HepG2 (cell line): ENCODE data around the gene SERPINB1. TPM values are rescaled to one million over a fixed set of nuclear protein-coding genes. Genes with fewer than 3 reads are reported as not detected.

Source experiments
- CHCHD3 ChIP-seq: sonication (generic); formaldehyde crosslinking; IDR thresholded peaks from 2 replicates; pipeline ENCODE4 v1.8.0; 2022; ENCODE audit warnings: mild to moderate bottlenecking, missing genetic modification reagents, moderate library complexity
- HMG20A ChIP-seq: IDR thresholded peaks from 2 replicates; pipeline ENCODE4 v1.6.1; 2016; ENCODE audit warnings: borderline replicate concordance
- HNRNPUL1 ChIP-seq: fragments of 200-400 bp; formaldehyde crosslinking; IDR thresholded peaks from 2 replicates; pipeline ENCODE4 v1.6.1; 2017; ENCODE audit warnings: low read depth, mild to moderate bottlenecking, low read length, moderate library complexity
- KLF11 ChIP-seq: IDR thresholded peaks from 2 replicates; pipeline ENCODE4 v1.6.1; 2016; ENCODE audit warnings: missing compliant biosample characterization
- KLF6 ChIP-seq: IDR thresholded peaks from 2 replicates; pipeline ENCODE4 v1.8.0; 2016; ENCODE audit warnings: missing biosample characterization, missing genetic modification reagents
- MEIS2 ChIP-seq: sonication (generic); formaldehyde crosslinking; IDR thresholded peaks from 2 replicates; pipeline ENCODE4 v1.9.0; 2021; ENCODE audit warnings: mild to moderate bottlenecking, missing genetic modification reagents
- PLRG1 ChIP-seq: fragments of 450-650 bp; conservative IDR thresholded peaks from 2 replicates; pipeline ENCODE4 v1.6.1; 2016
- RARA ChIP-seq: IDR thresholded peaks from 2 replicates; pipeline ENCODE4 v1.6.1; 2016; ENCODE audit warnings: missing genetic modification reagents, missing compliant biosample characterization
- RELA ChIP-seq: sonication (generic); formaldehyde crosslinking; IDR thresholded peaks from 2 replicates; pipeline ENCODE4 v1.4.0; 2020; ENCODE audit warnings: missing genetic modification reagents
- TEAD3 ChIP-seq: optimal IDR thresholded peaks from 2 replicates; pipeline ENCODE3; 2016; ENCODE audit warnings: borderline replicate concordance
- ZEB1 ChIP-seq: IDR thresholded peaks from 2 replicates; pipeline ENCODE4 v1.6.1; 2012; ENCODE audit warnings: mild to moderate bottlenecking, low read depth, inconsistent platforms; ENCODE audit not compliant: insufficient replicate concordance
- ZFP1 ChIP-seq: IDR thresholded peaks from 2 replicates; pipeline ENCODE4 v1.6.1; 2016
- ZNF343 ChIP-seq: sonication (generic); formaldehyde crosslinking; IDR thresholded peaks from 2 replicates; pipeline ENCODE4 v1.4.0; 2020; ENCODE audit warnings: mild to moderate bottlenecking, missing genetic modification reagents
- ZNF547 ChIP-seq: sonication (generic); formaldehyde crosslinking; IDR thresholded peaks from 2 replicates; pipeline ENCODE4 v1.5.1; 2020; ENCODE audit warnings: mild to moderate bottlenecking, missing genetic modification reagents
- ZNF562 ChIP-seq: sonication (generic); formaldehyde crosslinking; IDR thresholded peaks from 2 replicates; pipeline ENCODE4 v1.8.0; 2022; ENCODE audit warnings: missing genetic modification reagents, borderline replicate concordance
- ZNF75D ChIP-seq: sonication (generic); formaldehyde crosslinking; IDR thresholded peaks from 2 replicates; pipeline ENCODE4 v1.8.1; 2023; ENCODE audit warnings: missing genetic modification reagents, mild to moderate bottlenecking, borderline replicate concordance
- ZNF790 ChIP-seq: sonication (generic); formaldehyde crosslinking; IDR thresholded peaks from 2 replicates; pipeline ENCODE4 v1.8.0; 2022; ENCODE audit warnings: missing genetic modification reagents, mild to moderate bottlenecking, borderline replicate concordance
- polyA plus RNA-seq, 8 experiments: library from polyadenylated mRNA; depleted of rRNA in 3 of 8; stranded (reverse) in 7 of 8; unstranded in 1 of 8; fragments of >200 nt; fragmentation: Illumina TruSeq in 4 of 8; extraction: Trizol in 4 of 8; gene quantifications; 2 replicates each; pipeline versions ENCODE4 v1.2.1 to v1.2.3, GENCODE V29; 2011 to 2016; ENCODE audit warnings: low read depth in 4 of 8, missing spikeins in 1 of 8, mixed read lengths in 1 of 8; ENCODE audit not compliant: insufficient read depth in 1 of 8
- total RNA-seq, 5 experiments: library from RNA; depleted of rRNA; stranded (reverse); fragments of >200 nt; fragmentation: Illumina TruSeq; extraction: Trizol; gene quantifications; 2 replicates each; pipeline ENCODE4 v1.2.3, GENCODE V29; 2016; ENCODE audit warnings: low read depth in 1 of 5
- TF ChIP-seq, protein P1 (sequence below): sonication (generic); formaldehyde crosslinking; IDR thresholded peaks from 2 replicates; pipeline ENCODE4 v1.5.0; 2020; ENCODE audit warnings: mild to moderate bottlenecking, low read depth, missing genetic modification reagents, borderline replicate concordance
- TF ChIP-seq, protein P2 (sequence below): sonication (generic); formaldehyde crosslinking; IDR thresholded peaks from 2 replicates; pipeline ENCODE4 v1.8.0; 2022; ENCODE audit warnings: mild to moderate bottlenecking, missing genetic modification reagents, moderate library complexity
- TF ChIP-seq, protein P3 (sequence below): IDR thresholded peaks from 2 replicates; pipeline ENCODE4 v1.6.1; 2012; ENCODE audit warnings: low read depth, low read length, improper control_type of control experiment
- TF ChIP-seq, protein P4 (sequence below): sonication (generic); formaldehyde crosslinking; IDR thresholded peaks from 2 replicates; pipeline ENCODE4 v1.4.0; 2020; ENCODE audit warnings: missing genetic modification reagents

Gene SERPINB1
- total and polyA plus RNA-seq, 2 of the 13 experiments (the other 11 are each of a cell fraction or from before 2014, with no cell fraction given), result 41.4 to 60.5 TPM

DNA sequence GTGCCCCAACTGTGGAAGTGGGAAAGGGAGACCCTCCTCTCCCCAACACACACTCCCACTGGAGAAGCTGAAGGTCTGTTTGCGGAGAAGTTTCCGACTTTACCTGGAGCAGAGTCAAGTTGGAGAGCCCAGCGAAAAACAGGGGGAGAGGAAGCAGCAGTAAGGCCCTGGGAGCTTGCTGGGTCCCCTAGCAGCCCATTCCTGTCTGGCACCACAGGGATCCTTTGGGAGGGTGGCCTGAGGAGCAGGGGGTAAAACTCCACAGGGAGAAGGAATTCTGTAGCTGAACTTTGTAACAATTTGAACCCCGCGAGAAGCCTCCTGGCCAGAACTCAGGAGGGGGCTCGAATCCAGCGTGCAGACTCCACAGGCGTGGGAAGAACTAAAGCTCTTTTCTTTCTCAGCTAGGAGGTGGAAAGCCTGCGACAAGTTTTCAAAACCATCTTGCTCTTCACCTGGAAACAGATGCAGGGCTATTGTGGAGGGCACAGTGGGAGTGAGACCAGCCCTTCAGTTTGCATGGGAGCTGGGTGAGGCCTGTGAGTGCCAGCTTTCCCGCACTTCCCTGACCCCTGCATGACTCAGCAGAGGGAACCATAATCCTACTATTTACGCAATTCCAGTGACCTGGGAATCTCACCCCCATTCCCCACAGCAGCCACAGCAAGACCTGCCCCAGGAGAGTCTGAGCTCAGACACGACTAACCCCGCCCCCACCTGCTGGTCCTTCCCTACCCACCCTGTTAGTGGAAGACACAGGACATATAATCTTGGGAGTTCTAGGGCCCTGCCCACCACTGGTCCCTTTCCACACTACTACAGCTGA, 35.6 kb upstream of the SERPINB1 start (continued):
- no peak for TF ChIP-seq KLF6 (CRISPR knock-in tag)
- TF ChIP-seq RELA (CRISPR knock-in tag), result no peak
- TF ChIP-seq ZNF343 (CRISPR knock-in tag), result no peak
- no peak for TF ChIP-seq ZNF547 (CRISPR knock-in tag)
- no peak for TF ChIP-seq HNRNPUL1
- TF ChIP-seq, protein P1, sequence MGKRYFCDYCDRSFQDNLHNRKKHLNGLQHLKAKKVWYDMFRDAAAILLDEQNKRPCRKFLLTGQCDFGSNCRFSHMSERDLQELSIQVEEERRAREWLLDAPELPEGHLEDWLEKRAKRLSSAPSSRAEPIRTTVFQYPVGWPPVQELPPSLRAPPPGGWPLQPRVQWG (CRISPR knock-in tag), result no peak
- TF ChIP-seq, protein P2, sequence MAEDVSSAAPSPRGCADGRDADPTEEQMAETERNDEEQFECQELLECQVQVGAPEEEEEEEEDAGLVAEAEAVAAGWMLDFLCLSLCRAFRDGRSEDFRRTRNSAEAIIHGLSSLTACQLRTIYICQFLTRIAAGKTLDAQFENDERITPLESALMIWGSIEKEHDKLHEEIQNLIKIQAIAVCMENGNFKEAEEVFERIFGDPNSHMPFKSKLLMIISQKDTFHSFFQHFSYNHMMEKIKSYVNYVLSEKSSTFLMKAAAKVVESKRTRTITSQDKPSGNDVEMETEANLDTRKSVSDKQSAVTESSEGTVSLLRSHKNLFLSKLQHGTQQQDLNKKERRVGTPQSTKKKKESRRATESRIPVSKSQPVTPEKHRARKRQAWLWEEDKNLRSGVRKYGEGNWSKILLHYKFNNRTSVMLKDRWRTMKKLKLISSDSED (CRISPR knock-in tag), result no peak
- peak; percentile 75 for TF ChIP-seq TEAD3 (CRISPR knock-in tag)
- peak; percentile 73; the same call in 1 of the 2 replicates for TF ChIP-seq HMG20A (CRISPR knock-in tag)
- TF ChIP-seq, protein P3, sequence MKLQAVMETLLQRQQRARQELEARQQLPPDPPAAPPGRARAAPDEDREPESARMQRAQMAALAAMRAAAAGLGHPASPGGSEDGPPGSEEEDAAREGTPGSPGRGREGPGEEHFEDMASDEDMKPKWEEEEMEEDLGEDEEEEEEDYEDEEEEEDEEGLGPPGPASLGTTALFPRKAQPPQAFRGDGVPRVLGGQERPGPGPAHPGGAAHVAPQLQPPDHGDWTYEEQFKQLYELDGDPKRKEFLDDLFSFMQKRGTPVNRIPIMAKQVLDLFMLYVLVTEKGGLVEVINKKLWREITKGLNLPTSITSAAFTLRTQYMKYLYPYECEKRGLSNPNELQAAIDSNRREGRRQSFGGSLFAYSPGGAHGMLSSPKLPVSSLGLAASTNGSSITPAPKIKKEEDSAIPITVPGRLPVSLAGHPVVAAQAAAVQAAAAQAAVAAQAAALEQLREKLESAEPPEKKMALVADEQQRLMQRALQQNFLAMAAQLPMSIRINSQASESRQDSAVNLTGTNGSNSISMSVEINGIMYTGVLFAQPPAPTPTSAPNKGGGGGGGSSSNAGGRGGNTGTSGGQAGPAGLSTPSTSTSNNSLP, result no peak
- TF ChIP-seq MEIS2 (CRISPR knock-in tag), result no peak
- no peak for TF ChIP-seq PLRG1
- no peak for TF ChIP-seq KLF11
- no peak for TF ChIP-seq ZFP1 (CRISPR knock-in tag)
- no peak for TF ChIP-seq ZNF790 (CRISPR knock-in tag)
- TF ChIP-seq, protein P4, sequence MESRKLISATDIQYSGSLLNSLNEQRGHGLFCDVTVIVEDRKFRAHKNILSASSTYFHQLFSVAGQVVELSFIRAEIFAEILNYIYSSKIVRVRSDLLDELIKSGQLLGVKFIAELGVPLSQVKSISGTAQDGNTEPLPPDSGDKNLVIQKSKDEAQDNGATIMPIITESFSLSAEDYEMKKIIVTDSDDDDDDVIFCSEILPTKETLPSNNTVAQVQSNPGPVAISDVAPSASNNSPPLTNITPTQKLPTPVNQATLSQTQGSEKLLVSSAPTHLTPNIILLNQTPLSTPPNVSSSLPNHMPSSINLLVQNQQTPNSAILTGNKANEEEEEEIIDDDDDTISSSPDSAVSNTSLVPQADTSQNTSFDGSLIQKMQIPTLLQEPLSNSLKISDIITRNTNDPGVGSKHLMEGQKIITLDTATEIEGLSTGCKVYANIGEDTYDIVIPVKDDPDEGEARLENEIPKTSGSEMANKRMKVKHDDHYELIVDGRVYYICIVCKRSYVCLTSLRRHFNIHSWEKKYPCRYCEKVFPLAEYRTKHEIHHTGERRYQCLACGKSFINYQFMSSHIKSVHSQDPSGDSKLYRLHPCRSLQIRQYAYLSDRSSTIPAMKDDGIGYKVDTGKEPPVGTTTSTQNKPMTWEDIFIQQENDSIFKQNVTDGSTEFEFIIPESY (CRISPR knock-in tag), result 0 out of 2 replicates have a peak, but pooled peaks have one; percentile 41
- no peak for TF ChIP-seq ZNF562 (CRISPR knock-in tag)
- no peak for TF ChIP-seq ZEB1
- TF ChIP-seq RARA (CRISPR knock-in tag), result peak; percentile 97
- TF ChIP-seq ZNF75D (CRISPR knock-in tag), result no peak
- TF ChIP-seq CHCHD3 (CRISPR knock-in tag), result 0 out of 2 replicates have a peak, but pooled peaks have one; percentile 47
